Activated naive CD8-positive, alpha-beta T cell treated with anti-CD3 and anti-CD28 coated beads, Interleukin-2, amount 50 U/mL, for 24 hours (primary cell): ENCODE data around the gene ABHD17B.

Experiments
- ATAC-seq: fragments of 150-1000 bp; cut with Tn5 transposase; one replicate; pipeline ENCODE4 v1.10.0; 2021
- DNase-seq: peaks from one replicate; pipeline ENCODE4 v3.0.0; 2021
- H3K27ac Mint-ChIP-seq: one replicate; pipeline ENCODE4 v1.8.0; 2021; ENCODE audit warnings: mild to moderate bottlenecking, mixed read lengths
- H3K27me3 Mint-ChIP-seq: one replicate; pipeline ENCODE4 v1.8.0; 2021; ENCODE audit warnings: mixed read lengths
- H3K36me3 Mint-ChIP-seq: one replicate; pipeline ENCODE4 v1.8.0; 2021; ENCODE audit warnings: low read depth, mixed read lengths
- H3K4me1 Mint-ChIP-seq: one replicate; pipeline ENCODE4 v1.8.0; 2021; ENCODE audit warnings: mixed read lengths
- H3K4me3 Mint-ChIP-seq: one replicate; pipeline ENCODE4 v1.8.0; 2021; ENCODE audit warnings: mild to moderate bottlenecking, moderate library complexity, mixed read lengths
- H3K9me3 Mint-ChIP-seq: one replicate; pipeline ENCODE4 v1.8.0; 2021; ENCODE audit warnings: mixed read lengths

ABHD17B gene

DNA sequence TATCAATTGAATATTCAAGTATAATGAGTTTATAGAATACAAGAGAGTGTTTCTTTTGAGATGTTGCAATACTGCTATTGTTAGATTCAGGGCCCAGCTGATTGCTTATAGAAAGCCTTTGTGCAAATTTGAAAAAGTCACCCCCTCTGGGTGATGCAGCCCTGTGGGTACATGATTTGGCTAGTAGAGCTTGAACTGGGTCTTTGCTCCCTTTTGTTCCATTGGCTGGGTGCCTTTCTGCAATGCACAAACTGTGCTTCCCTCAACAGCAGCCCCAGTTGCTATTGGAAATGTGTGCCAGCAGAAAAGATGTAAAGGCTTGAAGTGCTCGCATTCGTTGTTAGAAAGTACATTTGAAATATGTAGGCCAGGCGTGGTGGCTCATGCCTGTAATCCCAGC lies 80.8 kb downstream of the ABHD17B start:
- ATAC-seq: no peak
- DNase-seq: no peak
- Mint-ChIP-seq H3K4me1 (no peaks in the 10 kb centered on the region), H3K9me3 (peaks cover 13% of the 10 kb centered on the region), H3K4me3 (no peak overlapping the region), H3K36me3 (no peaks in the 10 kb centered on the region), H3K27ac (no peak overlapping the region), H3K27me3 (no peaks in the 10 kb centered on the region)

DNA sequence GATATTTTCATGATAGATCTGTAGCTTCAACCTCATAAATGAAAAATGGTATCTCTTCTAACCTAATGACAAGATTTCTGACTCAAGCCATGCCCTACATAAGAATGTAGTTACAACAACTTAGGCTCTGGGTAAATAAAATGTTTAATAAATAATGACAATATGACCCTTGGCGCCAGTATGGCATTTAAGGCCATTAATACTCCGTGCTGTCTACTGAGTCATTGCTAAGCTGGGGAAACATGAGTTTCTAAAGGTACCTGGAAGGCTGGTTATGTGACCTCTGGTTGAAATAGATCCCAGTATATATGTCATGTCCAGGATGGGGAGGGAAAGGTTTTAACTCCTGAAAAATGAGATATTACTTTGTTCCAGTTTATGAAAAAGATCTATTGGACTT lies 84.7 kb downstream of the ABHD17B start:
- DNase-seq (no peak), ATAC-seq (no peak)
- H3K27ac Mint-ChIP-seq: no peak overlapping the region
- H3K4me3 Mint-ChIP-seq: no peak overlapping the region
- H3K9me3 Mint-ChIP-seq: no peaks in the 10 kb centered on the region
- H3K27me3 Mint-ChIP-seq: no peaks in the 10 kb centered on the region
- no peaks in the 10 kb centered on the region for H3K36me3 Mint-ChIP-seq
- peaks cover 12% of the 10 kb centered on the region for H3K4me1 Mint-ChIP-seq

DNA sequence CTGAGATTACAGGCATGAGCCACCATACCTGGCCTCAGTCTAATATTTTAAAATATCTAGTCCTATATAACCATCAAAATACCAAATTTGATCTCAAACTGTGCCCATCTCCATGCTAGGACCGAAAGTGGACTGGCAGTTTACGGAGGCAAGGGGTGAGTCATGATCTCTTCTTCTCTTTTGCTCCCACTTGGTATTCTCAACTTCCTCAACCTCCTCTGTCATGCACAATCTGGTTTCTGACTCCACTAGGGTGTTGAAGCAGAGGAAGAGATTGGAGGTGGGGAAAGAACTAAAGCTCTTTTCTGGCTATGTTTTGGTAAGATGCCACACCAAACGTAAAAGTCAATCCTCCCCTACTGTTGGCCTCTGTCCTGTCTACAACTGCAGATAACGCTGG lies 86.7 kb downstream of the ABHD17B start:
- Mint-ChIP-seq H3K4me1 (peaks cover 12% of the 10 kb centered on the region), H3K36me3 (no peaks in the 10 kb centered on the region), H3K27me3 (no peaks in the 10 kb centered on the region), H3K9me3 (no peaks in the 10 kb centered on the region), H3K27ac (no peak overlapping the region), H3K4me3 (no peak overlapping the region)
- ATAC-seq: no peak
- DNase-seq: no peak

DNA sequence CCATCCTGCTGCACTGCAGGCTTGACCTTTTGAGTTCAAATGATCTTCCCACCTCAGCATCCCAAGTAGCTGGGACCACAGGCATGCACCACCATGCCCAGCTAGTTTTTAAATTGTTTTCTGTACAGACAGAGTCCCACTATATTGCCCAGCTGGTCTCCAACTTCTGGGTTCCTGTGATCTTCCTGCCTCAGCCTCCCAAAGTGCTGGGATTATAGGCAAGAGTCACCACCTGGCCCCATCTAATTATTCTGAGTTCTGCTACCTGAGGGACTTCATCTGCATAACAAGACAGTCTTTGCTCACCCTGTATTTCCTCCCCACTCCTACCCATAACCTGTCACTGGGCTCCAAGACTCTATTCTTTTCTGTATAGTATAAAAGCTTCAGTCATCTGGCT lies 88.1 kb downstream of the ABHD17B start:
- Mint-ChIP-seq H3K27ac (no peak overlapping the region), H3K4me3 (no peak overlapping the region)

DNA sequence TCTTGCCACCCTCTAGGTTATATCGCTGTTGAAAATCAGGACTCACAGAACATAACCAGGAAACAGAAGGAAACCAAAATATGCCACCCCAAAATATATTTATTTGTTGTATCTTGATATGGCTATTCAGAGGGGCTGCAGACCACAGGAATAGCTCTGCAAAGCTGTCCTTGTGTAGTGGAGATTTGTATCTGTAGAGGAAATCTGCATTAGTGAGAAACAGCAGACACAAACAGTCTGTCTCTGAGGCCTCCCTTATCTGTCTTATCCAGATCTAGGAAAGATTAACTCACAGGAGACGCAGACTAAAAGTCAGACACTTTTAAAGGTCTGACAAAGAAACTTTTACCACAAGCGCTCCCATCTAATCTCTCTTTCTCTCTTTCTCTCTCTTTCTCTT lies 88.5 kb downstream of the ABHD17B start:
- H3K36me3 Mint-ChIP-seq: no peaks in the 10 kb centered on the region
- H3K27ac Mint-ChIP-seq: no peak overlapping the region
- H3K27me3 Mint-ChIP-seq: no peaks in the 10 kb centered on the region
- no peak for DNase-seq
- peaks cover 13% of the 10 kb centered on the region for H3K4me1 Mint-ChIP-seq
- ATAC-seq: peak; percentile 28
- no peak overlapping the region for H3K4me3 Mint-ChIP-seq
- H3K9me3 Mint-ChIP-seq: no peaks in the 10 kb centered on the region

More for the DNA sequence above, 88.1 kb downstream of the ABHD17B start:
- no peak for ATAC-seq
- no peak for DNase-seq
- H3K36me3 Mint-ChIP-seq: no peaks in the 10 kb centered on the region
- no peaks in the 10 kb centered on the region for H3K27me3 Mint-ChIP-seq
- peaks cover 12% of the 10 kb centered on the region for H3K4me1 Mint-ChIP-seq
- H3K9me3 Mint-ChIP-seq: no peaks in the 10 kb centered on the region

DNA sequence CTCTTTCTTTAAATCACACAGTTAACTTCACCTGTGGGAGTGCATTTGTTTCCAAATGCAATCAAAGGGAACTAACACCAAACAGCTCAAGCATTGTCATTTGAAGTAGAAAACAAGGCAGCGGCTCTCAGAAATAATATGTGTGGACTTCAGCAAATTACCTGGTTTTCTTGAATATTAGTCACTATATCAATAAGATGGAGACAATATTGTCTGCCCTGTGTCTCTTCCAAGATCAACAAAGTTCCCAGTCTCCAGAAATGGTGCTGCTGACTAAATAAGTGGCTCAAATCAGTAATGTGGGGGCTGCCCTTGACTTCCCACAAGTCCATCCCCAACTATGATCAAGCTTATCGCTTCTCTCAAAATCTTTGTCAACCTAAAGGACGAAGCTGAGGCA lies 89.6 kb downstream of the ABHD17B start:
- peaks cover 20% of the 10 kb centered on the region for H3K4me1 Mint-ChIP-seq
- H3K9me3 Mint-ChIP-seq: no peaks in the 10 kb centered on the region
- H3K4me3 Mint-ChIP-seq: no peak overlapping the region
- H3K27me3 Mint-ChIP-seq: no peaks in the 10 kb centered on the region
- no peak overlapping the region for H3K27ac Mint-ChIP-seq
- H3K36me3 Mint-ChIP-seq: no peaks in the 10 kb centered on the region
- DNase-seq (no peak), ATAC-seq (no peak)

DNA sequence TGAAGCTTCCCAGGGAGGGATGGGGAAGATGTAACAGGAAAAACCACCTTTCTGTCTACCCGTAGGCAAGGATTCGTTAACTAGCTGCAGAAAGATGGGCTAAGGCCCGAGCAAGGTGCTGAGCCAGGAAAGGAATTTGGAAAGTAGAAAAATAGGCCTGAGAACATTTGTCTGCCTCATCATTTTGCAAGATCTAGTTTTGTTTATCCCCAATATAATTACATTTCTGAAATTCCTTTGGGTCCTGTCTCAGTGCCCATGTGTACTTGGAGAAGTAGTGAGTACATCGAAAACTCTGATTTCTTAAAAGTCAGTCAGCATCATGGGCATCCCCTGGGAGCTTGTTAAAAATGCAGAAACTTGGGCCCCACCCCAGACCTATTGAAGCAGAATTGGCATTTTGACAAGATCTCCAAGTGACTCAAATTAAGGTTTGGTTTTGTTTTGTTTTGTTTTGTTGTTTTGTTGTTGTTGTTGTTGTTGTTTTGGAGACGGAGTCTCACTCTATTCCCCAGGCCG lies 90.5 kb downstream of the ABHD17B start:
- no peak for DNase-seq
- no peak for ATAC-seq
- no peaks in the 10 kb centered on the region for H3K9me3 Mint-ChIP-seq
- no peaks in the 10 kb centered on the region for H3K36me3 Mint-ChIP-seq
- no peak overlapping the region for H3K4me3 Mint-ChIP-seq
- H3K27ac Mint-ChIP-seq: no peak overlapping the region
- no peaks in the 10 kb centered on the region for H3K27me3 Mint-ChIP-seq
- H3K4me1 Mint-ChIP-seq: peaks cover 20% of the 10 kb centered on the region

DNA sequence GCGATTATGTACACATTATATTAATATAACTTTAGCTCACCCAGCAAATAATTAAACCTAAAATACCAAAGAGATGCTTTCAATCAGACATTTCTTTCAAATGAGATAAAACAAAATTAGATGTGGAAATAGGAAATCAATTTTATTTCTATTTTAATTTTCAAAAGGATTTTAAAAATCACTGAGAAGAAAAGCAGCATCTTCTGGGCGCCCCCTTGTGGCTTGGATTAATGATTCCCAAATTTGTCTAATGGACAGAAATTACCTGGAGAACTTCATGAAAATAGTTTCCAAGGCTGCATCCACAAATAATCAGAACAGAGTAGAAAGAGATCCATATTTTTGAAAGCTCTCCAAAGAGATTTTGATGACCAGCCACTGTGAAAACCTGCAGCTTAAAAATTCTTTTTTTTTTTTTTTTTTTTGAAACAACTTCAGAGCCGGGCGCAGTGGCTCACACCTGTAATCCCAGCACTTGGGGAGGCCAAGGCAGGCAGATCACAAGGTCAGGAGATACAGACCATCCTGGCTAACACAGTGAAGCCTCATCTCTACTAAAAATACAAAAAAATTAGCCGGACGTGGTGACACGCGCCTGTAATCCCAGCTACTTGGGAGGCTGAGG lies 91.8 kb downstream of the ABHD17B start:
- H3K4me3 Mint-ChIP-seq: no peak overlapping the region
- no peaks in the 10 kb centered on the region for H3K36me3 Mint-ChIP-seq
- peaks cover 20% of the 10 kb centered on the region for H3K4me1 Mint-ChIP-seq
- H3K9me3 Mint-ChIP-seq: no peaks in the 10 kb centered on the region
- H3K27ac Mint-ChIP-seq: no peak overlapping the region
- no peak for ATAC-seq
- no peaks in the 10 kb centered on the region for H3K27me3 Mint-ChIP-seq
- peak; percentile 56 for DNase-seq

DNA sequence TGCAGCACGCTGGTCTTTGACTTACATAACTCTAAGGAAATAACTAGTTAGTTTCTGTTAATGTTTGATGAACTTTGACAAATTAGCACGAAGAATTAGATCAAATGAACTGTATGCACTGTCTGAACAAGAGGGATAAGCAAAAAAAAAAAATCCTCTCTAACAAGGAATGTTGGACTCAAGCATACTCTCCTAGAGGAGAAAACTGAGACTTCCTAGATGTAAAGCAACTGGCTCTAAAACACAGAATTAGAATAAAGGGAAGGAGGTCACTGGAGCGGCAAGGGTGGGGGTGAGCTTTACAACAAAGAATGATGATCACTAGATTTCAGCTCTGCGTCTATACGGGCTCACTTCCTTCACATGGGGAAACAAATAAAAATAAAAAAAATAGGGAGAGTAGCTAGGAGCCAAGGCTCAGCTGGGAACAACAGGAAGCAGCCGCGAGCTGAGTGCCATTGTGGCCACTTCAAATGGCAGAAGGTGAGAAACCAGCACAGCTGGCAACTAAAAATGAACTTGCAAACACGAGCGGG lies 94.0 kb downstream of the ABHD17B start:
- no peak overlapping the region for H3K4me3 Mint-ChIP-seq
- H3K9me3 Mint-ChIP-seq: no peaks in the 10 kb centered on the region
- ATAC-seq (no peak), DNase-seq (no peak)
- H3K27ac Mint-ChIP-seq: no peak overlapping the region
- no peaks in the 10 kb centered on the region for H3K27me3 Mint-ChIP-seq
- H3K4me1 Mint-ChIP-seq: peaks cover 11% of the 10 kb centered on the region
- no peaks in the 10 kb centered on the region for H3K36me3 Mint-ChIP-seq
